ENCODE measurements around the gene DPM3.

DNA sequence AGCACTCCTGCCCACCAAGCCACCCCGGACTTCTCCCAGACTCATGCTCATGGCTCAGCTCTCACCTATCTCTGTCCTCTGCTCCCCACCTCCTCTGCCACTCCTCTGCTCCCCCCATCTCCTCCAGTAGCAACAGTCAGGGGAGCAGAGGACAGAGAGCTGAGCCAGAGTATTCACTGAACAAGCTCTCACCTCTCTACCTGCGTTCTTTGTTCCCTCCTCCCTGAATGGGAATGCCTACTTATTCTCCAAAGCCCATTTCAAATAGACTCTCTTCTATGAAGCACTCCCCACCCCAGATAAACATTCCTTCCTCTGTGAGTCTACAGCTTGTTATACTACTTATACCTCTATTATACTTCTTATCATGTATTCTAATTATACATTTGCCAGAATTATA lies 19.1 kb downstream of the DPM3 start:
- TF ChIP-seq POLR2AphosphoS5 (IDR thresholded peaks at IDR 0.05; ENCODE audit: insufficient read depth, low read depth, low read length) (no peak), FOS (IDR thresholded peaks at IDR 0.05; ENCODE audit: borderline replicate concordance, insufficient read depth, low read length) (no peak), POLR2A (IDR thresholded peaks at IDR 0.05; ENCODE audit: low read depth, low read length) (no peak)
- TF ChIP-seq, protein P1, sequence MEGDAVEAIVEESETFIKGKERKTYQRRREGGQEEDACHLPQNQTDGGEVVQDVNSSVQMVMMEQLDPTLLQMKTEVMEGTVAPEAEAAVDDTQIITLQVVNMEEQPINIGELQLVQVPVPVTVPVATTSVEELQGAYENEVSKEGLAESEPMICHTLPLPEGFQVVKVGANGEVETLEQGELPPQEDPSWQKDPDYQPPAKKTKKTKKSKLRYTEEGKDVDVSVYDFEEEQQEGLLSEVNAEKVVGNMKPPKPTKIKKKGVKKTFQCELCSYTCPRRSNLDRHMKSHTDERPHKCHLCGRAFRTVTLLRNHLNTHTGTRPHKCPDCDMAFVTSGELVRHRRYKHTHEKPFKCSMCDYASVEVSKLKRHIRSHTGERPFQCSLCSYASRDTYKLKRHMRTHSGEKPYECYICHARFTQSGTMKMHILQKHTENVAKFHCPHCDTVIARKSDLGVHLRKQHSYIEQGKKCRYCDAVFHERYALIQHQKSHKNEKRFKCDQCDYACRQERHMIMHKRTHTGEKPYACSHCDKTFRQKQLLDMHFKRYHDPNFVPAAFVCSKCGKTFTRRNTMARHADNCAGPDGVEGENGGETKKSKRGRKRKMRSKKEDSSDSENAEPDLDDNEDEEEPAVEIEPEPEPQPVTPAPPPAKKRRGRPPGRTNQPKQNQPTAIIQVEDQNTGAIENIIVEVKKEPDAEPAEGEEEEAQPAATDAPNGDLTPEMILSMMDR (IDR thresholded peaks at IDR 0.05; ENCODE audit: extremely low read depth in 1 of 2, insufficient read depth in 1 of 2, low read depth in 1 of 2, low read length in 2 of 2) = no peak

Data from endothelial cell of umbilical vein (primary cell).